MM.1S (cell line): ENCODE data around the gene MIS12.

Experiments
- EZH2 ChIP-seq: fragments of 300-600 bp; sonication (generic); optimal IDR thresholded peaks from 2 replicates; pipeline ENCODE3; 2017; ENCODE audit warnings: low read depth, mild to moderate bottlenecking, antibody characterized with exemption, low read length, mixed read lengths
- TF ChIP-seq, protein P1 (sequence below): fragments of 300-600 bp; sonication (generic); IDR thresholded peaks from 2 replicates; pipeline ENCODE4 v1.5.1; 2016; ENCODE audit warnings: antibody characterized with exemption, low read length, mixed read lengths

DNA sequence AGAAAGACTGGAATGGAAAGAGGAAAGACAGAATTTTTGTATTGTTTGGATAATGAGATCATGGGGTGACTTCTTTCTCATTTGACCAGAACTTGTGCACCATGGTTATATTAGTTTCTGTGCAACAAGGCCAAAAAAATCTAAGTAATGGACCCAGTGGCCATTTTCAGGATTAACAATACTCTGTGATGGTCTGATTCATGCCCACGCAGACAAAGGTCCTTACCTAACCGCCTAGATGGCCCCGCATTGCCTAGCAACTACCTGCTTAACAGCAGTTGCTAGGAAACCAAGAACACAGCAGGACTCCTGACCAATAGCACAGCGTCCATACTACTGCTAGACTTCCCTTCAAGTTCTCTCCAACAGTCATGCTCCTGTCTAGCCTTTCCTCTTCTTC is 22.4 kb downstream of the MIS12 start:
- TF ChIP-seq, protein P1, sequence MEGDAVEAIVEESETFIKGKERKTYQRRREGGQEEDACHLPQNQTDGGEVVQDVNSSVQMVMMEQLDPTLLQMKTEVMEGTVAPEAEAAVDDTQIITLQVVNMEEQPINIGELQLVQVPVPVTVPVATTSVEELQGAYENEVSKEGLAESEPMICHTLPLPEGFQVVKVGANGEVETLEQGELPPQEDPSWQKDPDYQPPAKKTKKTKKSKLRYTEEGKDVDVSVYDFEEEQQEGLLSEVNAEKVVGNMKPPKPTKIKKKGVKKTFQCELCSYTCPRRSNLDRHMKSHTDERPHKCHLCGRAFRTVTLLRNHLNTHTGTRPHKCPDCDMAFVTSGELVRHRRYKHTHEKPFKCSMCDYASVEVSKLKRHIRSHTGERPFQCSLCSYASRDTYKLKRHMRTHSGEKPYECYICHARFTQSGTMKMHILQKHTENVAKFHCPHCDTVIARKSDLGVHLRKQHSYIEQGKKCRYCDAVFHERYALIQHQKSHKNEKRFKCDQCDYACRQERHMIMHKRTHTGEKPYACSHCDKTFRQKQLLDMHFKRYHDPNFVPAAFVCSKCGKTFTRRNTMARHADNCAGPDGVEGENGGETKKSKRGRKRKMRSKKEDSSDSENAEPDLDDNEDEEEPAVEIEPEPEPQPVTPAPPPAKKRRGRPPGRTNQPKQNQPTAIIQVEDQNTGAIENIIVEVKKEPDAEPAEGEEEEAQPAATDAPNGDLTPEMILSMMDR: no peak
- TF ChIP-seq EZH2: no peak
